GM12892 (cell line): ENCODE data around the gene ADAMTS13.

Experiments used
- POLR2AphosphoS5 ChIP-seq: IDR thresholded peaks from 2 replicates; pipeline ENCODE4 v1.6.1; 2011; ENCODE audit warnings: low read depth, low read length, control low read depth
- TAF1 ChIP-seq: IDR thresholded peaks from 2 replicates; pipeline ENCODE4 v1.6.1; 2011; ENCODE audit warnings: low read depth, mild to moderate bottlenecking, control low read depth, low read length, borderline replicate concordance

- no peak for TF ChIP-seq POLR2AphosphoS5
- TF ChIP-seq TAF1 = no peak
These were observed 83.9 kb downstream of the ADAMTS13 start for GRCh38 chr9:133505901-133506652.
